ENCODE data around the gene ALDH5A1.

The ALDH5A1 gene

DNA sequence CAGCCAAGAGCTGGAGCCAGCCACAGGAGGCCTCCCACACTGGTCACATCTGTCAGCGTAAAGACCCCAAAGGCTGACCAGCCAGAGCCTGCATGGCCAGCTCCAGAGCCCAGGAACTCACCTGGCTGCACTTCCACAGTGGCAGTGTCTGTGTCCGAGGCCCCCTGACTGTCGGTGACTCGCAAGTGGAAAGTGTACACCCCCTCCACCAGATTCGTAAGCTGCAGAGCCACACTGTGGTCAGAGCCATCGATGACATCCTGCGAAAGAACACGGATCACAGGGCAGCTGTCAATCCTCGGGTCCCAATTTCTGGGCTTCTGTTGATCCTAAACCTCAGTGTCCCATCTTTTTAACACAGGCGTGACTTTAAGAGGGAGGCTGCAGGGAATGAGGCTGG, 69.3 kb downstream of the ALDH5A1 start:
- no peak for DNase-seq (ENCODE audit: low read depth in 1 of 2, low spot score in 1 of 2)

DNA sequence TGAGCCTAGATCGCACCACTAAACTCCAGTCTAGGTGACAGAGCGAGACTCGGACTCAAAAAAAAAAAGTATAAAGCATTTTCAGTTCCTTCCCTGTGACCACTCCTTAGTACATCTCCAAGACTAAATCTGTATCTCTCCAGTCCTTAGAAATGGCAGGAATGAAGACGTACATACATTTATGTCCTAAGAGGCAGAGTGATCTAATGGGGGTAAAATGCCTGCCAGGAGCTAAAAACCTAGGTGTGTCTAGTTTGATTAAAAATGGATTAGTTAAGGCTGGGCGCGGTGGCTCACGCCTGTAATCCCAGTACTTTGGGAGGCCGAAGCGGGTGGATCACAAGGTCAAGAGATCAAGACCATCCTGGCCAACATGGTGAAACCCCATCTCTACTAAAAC, 70.4 kb downstream of the ALDH5A1 start:
- DNase-seq (ENCODE audit: low read depth in 1 of 2, low spot score in 1 of 2): no peak

DNA sequence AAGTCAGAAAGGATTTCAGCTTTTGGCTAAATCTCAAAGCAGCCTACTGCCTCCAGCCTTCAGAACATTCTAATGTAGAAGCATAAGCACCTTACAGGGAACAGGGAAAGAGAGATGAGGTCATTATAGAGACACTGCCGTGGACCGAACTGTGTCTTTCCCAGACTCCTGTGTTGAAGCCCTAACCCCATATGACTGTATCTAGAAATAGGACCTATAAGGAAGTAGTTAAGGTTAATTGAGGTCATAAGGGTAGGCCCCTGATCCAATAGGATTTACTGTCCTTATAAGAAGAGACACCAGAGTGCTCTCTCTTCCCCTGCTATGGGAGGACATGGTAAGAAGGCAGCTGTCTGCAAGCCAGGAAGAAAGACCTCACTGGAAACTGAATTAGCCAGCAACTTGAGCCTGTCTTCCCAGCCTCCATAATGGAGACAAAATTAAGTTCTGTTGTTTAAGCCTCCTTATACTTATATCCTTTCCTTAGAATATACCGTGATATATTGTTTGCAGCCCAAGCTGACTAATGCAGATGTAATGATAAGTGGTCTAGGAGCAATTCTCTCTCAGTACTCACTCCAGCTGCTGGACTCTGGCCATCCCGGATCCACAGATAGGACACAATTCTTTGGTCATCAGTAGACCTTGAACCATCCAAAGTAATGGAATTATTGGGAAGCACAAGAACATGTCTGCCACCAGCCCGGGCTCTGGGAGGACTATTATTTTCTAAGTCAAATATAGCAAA, 71.4 kb downstream of the ALDH5A1 start:
- no peak for DNase-seq (ENCODE audit: low read depth in 1 of 2, low spot score in 1 of 2)

DNA sequence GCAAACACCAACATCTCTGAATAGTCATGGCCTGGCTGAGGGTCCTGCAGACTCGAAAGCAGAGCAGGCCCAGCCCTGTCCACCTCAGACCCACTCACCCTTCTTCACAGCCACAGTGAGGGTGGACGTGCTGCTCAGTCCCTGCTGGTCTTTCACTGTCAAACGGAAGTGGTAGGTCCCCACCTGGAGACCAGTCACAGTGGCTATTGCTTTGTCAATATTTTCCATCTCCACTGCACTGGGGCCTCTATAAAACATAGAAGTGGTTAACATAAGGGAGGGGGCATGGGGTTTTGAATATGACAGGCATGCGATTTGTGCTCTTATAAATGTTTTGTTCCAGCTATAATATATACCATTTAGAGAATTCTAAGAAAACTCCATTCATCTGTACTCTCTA, 73.9 kb downstream of the ALDH5A1 start:
- no peak for DNase-seq (ENCODE audit: low read depth in 1 of 2, low spot score in 1 of 2)

DNA sequence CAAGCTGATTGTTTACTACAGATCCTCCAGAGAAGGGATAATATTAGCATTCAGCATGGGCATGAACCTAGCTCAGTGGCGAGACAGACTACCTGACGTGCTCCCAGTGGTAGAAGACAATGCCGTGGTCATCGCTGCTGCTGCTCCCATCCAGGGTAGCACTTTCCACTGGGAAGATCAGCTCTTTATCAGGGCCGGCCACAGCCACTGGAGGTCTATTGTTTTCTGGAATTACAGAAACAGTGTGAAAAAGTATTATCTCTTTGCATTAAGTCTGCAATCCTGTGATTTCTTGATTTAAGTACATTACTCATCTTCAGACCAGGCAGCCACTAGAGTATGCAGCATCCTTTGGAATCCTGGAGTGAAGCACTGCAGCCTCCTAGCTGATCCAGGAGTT, 75.0 kb downstream of the ALDH5A1 start:
- DNase-seq (ENCODE audit: low read depth in 1 of 2, low spot score in 1 of 2): no peak

DNA sequence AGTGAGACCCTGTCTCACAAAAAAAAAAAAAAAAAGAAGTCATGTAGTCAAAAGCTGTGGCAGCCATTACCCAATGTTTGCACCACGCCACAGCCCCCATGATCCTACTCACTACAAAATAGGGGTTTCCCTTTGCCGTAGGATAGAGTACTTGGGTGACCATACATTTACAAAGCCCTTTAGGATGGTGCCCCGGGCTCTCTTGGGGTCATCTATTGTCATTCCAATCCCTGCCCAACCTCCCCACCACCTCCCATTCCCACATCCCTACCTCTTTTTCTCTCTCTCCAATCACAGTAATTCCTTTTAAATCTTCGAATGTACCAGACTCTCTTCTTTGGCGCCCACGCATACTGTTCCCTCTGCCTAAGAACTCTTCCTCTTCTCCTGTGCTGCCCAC, 76.6 kb downstream of the ALDH5A1 start:
- DNase-seq (ENCODE audit: low read depth in 1 of 2, low spot score in 1 of 2): no peak

DNA sequence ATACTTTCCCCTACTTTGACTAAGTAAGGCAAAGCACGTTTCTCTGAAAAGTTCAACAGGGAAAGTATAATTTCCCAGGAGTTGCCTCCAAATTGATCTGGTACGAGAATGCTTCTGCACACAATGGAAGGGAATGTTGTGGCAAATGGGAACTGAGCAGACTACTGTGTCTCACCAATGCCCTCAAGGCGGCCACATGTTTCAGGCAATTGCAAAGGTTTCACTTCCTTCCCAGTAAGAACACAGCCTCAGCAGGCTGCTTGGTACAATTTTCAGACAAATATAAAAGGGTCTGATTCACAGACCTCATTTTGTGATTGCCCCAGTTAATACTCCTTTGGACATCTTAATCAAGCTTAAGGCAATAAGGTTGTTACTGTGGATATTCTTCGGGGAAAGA, 80.0 kb downstream of the ALDH5A1 start:
- DNase-seq (ENCODE audit: low read depth in 1 of 2, low spot score in 1 of 2): no peak

DNA sequence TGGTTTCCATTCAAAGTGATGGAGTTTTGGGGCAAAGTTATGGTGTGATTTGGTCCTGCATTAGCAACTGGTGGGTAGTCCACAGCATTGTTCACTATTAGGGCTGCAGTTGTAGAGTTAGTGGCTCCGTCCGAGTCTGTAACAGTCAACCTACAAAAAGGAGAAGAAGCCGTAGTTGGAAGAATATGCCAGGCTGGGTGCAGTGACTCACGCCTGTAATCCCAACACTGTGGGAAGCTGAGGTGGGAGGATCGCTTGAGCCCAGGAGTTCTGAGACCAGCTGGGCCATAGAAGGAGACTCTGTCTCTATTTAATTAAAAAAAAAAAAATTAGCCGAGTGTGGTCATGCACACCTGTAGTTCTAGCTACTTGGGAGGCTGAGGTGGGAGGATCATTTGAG, 81.7 kb downstream of the ALDH5A1 start:
- no peak for DNase-seq (ENCODE audit: low read depth in 1 of 2, low spot score in 1 of 2)

DNA sequence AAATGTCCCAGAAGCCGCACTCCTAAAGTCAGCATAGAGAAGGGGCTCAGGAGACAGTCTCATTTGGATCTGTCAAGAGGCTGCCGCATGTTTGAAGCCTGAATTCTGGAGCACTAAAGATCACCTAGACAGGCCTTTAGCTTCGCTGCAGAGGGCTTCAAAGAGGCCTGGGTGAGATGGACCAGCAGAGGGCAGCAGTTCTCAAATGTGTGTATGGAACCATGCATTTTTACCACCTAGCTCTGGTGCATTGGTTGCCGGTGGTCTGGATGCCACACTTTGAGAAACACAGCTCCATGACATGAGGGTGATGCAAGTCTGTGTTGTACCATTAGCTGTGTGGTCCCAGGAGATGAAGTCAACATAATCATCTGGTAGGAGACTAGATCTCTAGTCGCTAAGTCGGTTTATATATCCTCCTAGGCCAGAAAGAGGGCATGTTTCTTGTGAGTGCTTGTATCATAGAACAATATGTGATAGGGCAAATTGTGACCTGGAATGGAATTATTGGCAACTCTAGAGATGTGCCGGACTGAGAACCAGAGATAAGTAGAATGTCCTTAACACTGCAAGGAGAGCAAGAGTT, 86.4 kb downstream of the ALDH5A1 start:
- DNase-seq (ENCODE audit: low read depth in 1 of 2, low spot score in 1 of 2): peak; percentile 50 to 67

DNA sequence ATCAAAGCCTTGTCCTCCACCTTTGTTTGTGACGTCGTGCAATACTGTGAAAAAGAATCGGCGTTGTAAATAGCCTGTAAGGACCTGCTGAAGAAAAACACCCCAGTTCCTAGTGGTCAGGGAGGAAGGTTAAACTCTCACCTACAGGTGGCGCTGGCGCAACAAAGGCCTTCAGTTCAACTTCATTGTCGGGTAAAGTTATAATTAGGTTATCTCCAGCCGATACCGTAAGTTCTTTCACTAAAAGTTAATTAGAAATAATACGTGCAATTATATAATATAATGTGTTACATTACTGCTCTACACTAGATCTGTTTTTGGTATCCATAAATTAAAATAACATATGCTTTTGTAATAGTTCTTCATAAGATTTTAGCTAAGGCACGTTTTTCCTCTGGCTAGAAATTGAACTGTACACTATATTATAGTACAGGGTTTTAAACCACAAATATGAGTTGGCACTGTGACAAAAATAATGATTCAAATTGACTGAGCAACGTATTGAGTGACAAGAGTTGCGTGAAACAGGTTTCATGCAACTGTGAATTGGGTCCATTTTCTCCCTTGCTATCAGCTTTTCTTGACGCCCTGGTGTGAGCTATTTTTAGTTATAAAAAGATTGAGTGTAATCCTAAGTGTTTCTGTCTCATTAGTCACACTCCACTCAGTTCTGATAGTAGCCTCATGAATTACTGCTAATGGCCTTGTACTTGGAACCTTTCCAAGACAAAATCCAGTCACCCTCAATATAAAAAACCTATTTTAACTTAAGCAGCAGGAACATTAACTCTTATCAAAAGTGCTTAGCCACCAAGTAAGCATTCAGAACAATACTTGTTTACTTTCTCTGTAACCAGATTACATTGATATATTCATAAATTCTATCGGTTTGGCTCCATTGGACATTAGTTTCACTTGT, 89.0 kb downstream of the ALDH5A1 start:
- DNase-seq (ENCODE audit: low read depth in 1 of 2, low spot score in 1 of 2): peak; percentile 35 to 42

DNA sequence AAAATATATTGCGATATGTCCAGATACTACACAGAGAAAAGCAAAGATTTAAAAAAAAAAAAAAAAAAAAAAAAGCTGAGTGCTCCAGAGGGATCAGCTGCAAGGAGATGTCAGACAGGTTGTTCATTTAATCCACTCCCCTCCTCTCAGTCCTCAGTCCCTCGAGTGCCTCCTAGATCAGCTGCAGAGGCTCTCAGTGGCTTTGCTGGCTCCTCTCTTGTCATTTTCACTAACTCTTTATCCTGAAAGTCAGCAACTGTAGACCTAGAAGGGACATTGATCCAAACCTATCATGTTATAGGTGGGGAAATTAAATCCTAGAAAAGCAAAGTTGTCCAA, 89.6 kb downstream of the ALDH5A1 start:
- no peak for DNase-seq (ENCODE audit: low read depth in 1 of 2, low spot score in 1 of 2)

All from activated T-helper 1 cell treated with anti-CD3 and anti-CD28 coated beads, Interleukin-2, amount 50 U/mL, for 16 hours (primary cell).